NCI-H1092 (cell line): ENCODE data around the gene TPSG1.
"Not testable (repeated sequence)": the region's sequence is repeated elsewhere in the genome, so short reads cannot be mapped to it uniquely, and the experiment has no call there.

Experiments used
- DNase-seq: peaks from one replicate; lab custom pipeline; 2025; lab: John Stamatoyannopoulos, UW

Gene TPSG1

DNA sequence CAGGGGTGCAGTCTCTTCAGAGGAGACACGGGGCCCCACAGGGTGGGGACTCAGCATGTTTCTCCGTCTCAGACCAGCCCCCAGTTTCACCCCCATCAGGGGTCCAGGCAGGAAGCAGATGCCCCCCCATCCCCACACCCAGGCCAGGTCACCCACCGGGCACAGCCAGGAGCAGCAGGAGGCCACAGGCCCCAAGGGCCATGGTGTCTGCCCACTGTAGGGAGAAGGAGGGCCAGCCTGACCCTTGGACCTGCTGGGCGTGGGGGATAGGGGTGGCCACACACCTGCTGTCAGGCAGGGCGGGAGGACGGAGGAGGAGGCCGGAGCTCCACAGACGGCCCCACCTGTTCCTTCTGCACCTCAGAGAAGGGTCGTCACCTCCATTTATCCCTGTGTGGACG lies at the start of gene TPSG1:
TSS of gene TPSG1 (minus strand) at position 218 of the 401 bp plus-strand sequence. CDS start at position 202, 16 bp downstream.
- no peak for DNase-seq

DNA sequence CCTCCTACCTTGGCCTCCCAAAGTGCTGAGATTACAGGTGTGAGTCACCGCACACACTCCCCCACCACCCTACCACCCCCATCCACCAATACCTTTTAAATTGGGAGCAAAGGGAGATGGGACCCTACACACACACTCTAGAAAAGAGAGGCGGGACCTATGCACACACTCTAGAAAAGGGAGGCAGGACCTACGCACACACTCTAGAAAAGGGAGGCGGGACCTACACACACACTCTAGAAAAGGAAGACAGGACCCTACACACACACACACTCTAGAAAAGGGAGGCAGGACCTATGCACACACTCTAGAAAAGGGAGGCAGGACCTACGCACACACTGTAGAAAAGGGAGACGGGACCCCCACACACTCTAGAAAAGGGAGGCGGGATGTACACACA lies 49.7 kb upstream of the TPSG1 start:
- no peak for DNase-seq

DNA sequence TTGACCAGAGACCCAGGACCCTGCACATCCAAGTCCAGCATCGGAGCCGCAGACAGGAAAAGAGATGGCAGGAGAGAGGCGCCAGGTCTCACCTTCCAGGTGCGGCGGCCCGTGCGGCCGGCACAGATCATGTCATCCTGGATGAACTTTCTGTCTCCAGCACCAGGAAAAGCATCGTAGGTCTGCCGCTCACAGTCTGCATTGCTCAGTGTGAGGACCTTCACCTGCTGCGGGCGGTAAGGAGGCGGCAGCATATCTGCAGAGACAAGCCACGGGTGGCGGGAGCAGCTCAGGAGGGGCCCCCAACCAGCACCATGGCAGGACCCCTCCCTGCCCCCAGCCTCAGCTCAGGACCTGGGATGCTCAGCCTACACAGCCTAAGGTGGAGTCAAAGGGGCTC lies 48.7 kb upstream of the TPSG1 start:
- no peak for DNase-seq

DNA sequence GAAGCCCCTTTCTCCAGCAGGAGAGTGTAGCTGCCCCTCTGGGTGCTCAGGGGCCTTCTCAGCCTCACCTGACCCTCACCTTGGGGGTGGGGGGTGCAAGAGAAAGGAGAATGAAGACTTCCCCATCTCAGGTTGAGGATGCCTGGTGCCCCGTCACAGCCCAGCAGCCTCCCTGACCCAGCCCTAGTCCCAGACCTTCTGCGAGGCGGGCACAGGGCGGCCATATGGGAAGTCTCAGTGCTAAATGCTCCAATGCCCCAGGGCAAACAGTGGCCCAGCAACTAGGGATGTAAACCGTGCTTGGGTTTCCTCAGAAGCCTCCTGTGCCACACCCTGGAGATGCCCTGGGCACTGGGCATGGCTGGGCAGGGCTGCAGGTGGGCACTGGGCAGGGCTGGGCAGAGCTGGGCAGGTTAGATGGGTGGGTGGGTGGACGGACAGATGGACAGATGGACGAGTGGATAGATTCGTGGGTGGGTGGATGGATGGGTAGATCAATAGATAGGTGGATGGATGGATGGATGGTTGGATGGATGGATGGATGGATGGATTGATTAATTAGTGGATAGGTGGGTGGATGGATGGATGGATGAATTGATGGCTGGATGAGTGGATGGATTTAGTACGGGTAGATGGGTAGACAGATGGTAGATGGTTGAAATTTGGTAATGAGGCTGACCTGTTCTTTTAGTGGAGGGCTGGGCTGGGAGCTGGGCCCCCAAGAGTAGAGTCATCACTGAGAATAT lies 47.6 kb upstream of the TPSG1 start:
- no peak for DNase-seq

DNA sequence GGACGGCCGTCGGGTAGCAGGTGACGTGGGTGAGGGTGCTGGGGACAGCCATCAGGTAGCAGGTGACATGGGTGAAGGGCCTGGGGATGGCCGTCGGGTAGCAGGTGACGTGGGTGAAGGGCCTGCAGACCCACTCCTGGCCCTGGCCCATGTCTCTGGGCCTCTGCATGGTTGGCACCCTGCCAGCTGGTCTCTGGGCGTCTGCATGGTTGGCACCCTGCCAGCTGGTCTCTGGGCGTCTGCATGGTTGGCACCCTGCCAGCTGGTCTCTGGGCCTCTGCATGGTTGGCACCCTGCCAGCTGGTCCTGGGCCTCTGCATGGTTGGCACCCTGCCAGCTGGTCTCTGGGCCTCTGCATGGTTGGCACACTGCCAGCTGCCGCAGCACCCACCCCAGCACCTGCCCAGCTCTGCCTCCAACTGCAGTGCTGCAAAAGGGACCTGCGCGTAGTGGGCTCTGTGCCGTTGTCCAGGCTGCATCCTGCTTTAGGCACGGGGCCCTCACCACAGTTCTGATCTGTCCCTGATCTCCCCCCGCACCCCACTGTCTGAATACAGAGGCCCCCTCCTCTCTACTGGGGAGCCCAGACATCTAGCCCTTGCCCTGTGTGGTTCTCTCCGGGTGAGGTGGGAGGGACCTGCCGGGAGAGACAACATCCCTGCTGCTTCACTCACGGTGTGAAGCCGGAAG lies 46.8 kb upstream of the TPSG1 start:
- DNase-seq = peak; percentile 84

DNA sequence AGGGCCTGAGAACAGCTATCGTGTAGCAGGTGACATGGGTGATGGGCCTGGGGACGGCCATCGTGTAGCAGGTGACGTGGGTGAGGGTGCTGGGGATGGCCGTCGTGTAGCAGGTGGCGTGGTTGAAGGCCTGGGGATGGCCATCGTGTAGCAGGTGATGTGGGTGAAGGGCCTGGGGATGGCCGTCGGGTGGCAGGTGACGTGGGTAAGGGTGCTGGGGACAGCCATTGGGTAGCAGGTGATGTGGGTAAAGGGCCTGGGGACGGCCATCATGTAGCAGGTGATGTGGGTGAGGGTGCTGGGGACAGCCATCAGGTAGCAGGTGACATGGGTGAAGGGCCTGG lies 46.3 kb upstream of the TPSG1 start:
- DNase-seq = no peak

DNA sequence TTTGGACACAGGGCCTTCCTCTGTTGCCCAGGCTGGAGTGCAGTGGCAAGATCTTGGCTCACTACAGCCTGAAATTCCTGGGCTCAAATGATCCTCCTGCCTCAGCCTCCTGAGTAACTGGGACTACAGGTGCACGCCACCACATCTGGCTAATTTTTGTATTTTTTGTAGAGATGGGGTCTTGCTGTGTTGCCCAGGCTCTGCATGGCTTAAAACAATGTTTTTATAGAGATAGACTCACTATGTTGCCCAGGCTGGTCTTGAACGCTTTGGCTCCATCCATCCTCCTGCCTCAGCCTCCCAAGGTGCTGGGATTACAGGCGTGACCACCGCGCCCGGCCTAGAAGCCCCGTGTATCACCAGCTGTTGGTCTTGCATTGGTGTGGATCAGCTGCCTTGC lies 44.4 kb upstream of the TPSG1 start:
- not testable (repeated sequence) for DNase-seq

DNA sequence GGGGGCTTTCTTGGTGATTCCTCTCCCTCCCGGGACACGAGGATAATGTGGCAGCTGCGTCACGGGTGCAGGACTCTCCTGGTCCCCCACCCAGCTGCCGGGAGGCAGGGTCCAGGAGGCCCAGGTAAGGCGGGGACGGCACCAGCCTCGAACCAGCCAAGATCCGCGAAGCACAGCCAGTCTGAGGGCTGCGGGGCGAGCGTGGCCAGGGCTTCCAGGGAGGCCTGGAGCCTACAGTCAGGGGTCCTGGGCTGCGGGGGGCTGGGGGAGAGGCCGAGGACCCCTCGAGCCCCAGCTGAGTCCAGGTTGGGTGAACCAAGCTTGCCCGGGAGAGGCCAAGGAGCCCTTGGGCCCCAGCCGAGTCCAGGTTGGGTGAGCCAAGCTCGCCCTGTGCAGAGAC lies 40.8 kb upstream of the TPSG1 start:
- no peak for DNase-seq

DNA sequence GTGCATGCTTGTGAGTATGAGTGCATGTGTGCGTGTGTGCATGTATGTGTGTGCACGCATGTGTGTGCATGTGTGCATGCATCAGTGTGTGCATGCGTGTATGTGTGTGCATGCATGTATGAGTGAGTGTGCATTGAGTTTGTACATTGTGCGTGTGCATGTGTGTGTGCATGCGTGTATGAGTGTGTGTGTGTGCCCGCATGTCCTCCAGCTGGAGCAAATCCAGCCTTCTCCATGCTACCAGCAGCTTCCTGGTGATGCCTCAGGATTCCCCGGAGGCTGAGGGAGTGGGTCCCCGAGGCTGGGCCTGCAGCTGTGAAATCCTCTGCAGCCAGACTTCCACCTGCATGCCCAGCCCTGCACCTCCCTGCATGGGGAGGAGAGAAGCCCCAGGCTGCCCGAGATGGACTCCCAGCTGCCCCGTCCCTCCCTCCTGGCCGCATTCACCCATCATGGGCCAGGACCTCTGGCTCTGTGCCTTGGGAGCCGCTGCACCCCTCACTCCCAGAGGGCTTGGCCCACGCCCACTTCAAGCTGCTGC lies 40.1 kb upstream of the TPSG1 start:
- no peak for DNase-seq

DNA sequence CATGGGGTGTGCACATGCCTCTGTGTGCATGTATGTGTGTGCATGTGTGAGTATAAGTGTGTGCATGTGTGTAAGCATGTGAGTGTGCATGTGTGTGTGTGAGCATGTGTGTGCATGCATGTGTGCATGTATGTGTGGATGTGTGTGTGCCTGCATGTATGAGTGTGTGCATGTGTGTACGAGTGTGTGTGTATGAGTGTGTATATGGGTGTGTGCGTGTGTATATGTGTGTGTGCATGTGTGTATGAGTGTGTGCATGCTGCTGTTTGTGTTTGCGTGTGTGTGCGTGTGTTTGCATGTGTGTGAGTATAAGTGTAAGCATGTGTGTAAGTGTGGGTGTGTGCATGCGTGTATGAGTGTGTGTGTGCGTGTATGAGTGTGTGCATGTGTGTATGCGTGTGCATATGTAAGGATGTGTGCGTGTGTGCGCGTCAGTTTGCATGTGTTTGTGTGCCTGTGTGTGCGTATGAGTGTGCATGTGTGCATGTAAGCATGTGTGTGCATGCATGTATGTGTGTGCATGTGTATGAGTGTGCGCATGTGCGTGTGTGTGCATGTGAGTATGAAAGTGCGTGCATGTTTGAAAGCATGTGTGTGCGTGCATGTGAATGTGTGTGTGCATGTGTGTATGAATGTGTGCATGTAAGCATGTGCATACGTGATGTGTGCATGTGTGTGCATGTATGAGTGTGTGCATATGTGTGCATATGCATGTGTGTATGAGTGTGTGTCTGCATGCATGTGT lies 39.4 kb upstream of the TPSG1 start:
- DNase-seq = no peak

DNA sequence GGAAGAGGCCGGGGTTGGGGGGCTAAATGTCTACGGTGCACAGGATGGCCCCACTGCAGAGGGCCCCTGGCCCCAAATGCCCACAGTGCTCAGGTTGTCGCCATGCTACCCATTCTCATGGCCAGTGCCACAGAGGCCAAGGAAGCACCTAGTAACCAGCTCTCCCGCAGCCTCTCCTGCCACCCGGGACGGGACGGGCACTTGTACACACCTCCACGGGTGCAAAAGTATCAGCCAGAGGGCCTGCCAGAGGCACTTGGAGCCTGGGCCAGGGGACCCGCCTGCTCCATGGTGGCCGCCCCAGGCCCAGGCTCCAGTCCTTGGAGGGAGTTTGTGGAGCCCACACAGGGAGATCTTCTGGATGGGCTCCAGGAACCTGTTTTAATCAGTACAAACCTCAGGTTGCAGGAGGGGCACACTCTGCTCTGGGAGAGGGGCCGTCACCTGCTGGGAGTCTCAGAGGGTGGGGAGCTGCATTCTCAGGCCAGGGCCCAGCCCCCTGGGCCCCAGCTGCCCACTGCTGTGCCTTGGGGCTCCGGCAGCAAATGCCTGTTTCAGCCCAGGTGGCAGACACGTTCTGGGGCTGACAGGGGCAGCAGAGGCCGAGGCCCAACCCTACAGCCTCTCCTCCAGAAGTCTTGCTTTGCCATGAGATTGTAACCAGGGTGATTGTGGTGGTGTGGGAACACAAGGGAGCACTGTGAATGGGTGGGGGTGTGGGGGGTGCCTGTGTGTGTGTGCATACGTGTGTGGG lies 38.7 kb upstream of the TPSG1 start:
- no peak for DNase-seq

DNA sequence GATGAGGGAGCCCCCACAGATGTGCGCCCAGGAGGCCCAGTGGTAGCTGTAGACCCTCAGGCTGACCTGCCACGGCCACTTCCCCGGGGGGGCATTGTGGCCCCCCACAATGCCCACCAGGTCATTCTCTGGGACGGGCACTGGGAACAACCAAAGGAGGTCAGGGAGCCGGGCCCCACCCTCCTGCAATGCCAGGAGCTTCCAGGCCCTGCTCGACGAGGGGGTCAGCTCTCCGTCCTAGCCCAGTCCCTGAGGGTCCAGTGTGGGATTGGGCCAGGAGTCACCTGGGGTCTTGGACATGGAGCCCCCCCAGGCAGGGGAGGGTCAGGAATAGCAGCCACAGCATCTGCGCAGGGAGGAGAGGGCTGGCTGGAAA lies 37.8 kb upstream of the TPSG1 start:
- DNase-seq = no peak

DNA sequence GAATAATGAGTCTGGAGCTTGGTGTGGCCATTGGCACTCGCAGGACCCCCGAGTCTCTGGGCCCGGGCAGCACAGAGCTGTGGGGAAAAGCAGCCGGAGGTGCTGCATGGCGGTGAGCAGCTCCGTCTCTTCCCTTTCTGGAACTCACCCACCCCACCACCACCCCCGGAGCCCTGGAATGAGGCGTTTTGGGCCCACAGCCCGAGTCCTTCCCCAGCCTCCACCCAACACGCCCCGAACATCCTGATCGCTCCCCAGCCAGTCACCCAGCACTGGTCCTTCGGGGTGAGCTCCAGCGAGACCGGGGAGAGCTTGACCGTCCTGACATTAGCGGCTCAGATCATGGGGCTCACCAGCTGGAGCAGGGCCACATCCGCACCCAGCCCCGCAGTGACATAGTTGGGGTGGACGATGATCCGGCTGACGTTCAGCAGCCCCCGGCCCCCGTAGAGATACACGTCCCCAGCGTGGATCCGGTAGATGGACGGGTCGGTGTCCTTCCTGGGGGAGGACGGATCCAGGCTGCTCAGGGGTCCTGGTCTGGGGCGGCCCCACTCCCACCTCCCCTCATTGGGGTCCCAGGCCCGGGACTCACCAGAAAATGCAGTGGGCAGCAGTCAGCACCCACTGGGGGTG lies 37.3 kb upstream of the TPSG1 start:
- no peak for DNase-seq

DNA sequence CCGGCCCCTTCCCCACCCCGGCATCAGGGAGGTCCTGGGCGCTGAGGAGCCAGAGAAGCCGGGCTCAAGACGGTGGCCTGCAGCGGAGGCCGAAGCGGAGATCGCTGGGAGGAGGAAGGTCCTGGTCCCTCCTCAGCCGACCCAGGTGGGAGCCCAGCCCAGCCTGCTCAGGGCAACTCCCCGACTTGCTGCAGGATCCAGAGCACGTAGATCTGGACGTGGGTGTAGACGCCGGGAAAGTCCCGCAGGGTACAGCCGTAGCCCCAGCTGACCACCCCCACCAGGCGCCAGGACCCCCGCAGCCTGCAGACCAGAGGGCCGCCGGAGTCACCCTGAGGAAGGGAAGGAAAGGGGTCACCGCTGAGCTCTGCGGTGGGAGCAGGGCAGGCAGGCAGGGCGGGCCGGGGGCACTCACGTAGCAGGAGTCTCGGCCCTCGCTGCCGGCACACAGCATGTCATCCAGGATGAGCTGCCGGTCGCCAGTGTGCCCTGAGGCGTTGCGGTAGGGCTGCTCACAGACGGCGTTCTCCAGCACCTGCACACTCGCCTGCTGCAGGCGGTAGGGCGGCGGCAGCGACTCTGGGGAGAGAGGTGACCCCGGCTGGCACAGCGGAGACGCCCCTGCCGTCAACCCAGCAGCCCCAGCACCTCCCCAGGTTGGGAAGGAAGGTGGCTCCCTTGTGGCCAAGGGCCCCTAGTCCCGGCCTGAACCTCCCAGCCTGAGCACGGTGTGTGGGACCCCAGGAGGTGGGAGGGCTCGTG lies 36.2 kb upstream of the TPSG1 start:
- DNase-seq = no peak

DNA sequence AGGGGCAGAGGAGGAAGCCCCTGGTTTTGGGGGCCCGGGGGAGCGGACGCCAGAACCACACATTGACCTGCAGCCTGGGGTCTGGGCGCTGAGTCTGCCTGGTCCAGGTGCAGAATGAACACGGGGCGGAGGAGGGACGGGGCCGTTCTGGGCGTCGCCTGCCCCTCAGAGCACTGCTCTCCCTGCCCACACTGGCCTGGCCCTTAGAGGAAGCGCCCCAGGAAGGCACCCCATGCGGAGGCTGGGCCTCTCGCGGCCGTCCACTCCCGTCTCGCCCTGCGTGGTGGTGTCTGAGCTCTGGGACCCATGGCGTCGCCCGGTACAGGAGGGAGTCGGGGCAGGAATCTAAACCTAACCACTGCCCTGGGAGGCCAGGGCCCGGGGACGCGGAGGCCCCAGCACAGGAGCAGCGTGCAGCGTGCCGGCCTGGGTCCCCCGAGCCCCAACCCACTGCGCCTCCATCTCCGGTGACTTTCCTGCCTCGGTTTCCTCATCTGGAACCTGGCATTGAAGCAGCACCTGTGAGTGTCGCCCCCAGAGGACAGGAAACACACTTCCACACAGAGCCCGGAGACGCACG lies 35.1 kb upstream of the TPSG1 start:
- DNase-seq = no peak

DNA sequence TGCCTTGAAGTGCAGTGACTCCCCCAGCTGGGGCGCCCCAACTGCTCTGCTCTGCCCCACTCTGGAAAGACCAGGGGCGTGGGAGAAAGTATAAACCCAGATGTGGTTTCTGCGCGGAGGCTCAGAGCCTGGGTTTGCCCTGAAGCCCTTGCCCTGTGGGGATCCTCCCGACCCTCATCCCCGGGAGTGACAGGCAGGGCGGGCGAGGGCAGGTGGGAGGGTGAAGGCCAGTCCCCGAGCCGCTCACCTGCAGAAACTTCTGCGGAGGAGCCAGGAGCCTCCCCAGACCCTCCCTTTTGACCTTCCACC lies 34.6 kb upstream of the TPSG1 start:
- no peak for DNase-seq

DNA sequence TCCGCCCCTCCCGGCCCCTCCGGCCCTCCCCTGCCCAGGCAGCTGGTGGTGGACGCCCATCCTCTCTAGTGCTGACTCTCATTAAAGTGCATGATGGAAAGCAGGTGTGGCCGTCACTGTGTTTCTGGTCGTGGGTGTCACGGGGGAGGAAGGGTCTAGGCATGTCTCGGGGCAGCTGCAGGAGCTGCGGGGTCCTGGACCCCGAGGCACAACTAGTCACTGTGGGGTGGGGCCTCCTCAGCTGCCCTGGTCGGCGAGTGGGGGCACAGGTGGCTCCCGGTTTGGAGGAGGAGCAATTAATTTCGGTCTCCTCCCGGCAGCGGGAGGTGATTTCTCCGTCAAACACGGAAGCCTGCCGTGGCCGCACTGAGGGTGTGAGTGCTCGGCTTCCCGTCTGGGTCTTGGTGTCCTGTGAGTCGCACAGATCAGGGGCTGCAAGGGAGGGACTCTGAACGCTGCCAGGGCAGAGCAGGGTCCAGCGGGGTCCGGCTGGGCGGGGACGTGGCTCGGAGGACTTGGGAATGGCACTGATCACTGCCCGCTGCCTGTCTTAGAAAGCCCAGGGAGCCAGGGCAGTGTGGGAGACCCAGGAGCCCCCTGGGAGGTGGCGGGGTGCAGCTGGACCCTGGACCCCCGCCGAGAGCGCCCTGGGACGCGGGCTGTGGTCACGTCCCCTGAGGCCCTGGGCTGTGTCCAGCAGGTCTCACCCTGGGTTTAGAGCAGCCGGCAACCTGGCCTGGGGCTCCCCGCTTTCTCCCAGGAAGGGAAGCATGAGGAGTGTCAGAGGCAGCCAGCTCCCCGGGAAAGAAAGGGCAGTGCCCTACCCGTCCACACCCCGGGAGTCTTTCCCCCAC lies 34.1 kb upstream of the TPSG1 start:
- DNase-seq = no peak

DNA sequence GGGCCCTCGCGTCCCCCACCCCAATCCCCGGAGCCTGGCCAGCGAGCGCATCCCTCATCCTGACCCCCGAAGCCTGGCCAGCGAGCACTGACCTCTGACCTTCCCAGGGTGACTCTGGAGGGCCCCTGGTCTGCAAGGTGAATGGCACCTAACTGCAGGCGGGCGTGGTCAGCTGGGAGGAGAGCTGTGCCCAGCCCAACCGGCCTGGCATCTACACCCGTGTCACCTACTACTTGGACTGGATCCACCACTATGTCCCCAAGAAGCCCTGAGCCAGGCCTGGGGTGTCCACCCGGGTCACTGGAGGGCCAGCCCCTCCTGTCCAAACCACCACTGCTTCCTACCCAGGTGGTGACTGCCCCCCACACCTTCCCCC lies 33.1 kb upstream of the TPSG1 start:
- no peak for DNase-seq

DNA sequence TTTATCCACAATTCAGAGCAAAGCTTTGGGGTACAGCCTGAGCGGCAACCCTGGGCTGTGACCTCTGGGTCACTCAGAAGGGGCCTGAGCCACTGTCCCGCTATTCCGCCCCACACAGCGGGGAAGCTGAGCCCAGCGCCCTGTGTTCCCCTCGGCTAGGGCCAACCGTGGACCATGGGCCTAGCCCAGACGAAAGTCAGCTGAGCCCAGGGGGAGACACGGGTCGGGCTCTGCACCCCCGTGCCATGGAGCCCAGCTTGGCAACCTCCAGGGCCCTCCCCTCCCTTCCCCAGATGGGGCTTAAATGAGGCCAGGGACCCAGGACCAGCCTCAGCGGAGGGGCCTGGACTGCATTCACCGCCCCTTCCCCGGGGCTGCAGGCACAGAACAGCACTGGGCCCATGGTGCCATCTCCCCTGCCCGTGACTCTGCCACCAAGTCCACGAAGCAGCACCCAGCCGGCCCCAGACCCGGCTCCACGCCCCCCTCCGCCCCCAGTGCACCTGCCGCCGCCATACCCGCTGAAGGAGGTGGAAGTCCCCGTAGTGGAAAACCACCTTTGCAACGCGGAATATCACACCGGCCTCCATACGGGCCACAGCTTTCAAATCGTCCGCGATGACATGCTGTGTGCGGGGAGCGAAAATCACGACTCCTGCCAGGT lies 32.6 kb upstream of the TPSG1 start:
- no peak for DNase-seq
